NCI-H187 treated with DMSO at 0.1 percent for 48 hours (cell line): ENCODE measurements around the gene FMN2.

Experiments used
- DNase-seq: peaks from one replicate; lab custom pipeline; 2025; lab: John Stamatoyannopoulos, UW

FMN2 gene

DNA sequence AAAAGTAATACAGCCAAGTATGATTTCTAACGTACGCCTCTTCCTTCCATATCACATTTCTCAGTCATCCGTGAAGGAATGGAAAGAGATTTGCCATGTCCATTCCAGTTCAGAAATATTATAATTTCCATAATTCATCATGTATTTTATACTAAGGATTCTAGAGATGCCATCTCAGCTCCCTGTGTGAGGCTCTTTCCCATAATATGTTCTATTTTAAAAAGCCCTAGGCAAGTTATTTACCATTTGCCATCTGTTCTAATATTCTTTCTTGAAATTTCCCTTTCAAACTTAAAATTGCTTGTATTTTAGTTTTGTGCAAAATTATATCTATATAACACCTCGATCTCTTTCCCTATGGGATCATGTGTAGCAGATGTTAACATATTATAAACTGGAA lies 106.7 kb downstream of the FMN2 start:
- no peak for DNase-seq

DNA sequence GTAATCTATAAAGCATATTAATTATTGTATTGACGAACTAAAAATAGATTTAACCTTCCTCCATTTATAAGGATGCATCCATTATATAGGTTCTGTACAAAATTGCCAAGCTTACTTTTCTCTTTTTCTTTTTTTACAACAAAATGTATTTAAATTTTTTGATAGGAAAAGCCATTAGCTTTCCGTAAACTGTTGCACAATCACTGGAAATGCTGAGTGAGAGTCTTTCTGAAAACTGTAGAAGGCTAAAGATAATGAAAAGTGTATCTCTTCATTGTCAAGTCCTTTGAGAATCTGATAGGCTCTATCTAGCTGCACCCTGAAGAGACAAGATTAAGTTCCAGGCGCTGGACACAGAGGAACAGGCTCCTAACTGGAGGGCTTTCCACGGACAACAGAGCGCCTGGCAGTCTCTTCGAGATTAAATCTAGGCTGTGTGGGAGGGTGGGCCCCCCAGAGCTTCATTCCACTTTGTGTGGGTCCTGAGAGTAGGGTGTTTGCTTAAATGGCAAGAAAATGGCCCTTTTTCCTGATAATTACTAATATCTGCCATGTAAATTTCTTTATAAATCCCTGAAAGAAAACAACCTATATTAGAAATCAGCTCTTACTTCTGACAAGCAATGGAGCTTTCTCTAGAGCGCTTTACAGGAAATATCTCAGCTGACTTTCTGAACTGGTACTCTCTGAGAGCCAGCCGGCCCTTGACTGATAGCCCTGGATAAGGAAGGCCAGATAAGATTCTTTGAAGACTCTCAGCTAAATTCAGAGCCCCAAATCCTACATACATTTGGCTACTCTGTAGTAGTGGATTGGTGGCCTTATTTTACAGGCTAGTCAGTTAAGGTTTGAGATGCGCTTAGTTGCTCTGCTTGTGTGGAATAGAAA lies 108.3 kb downstream of the FMN2 start:
- no peak for DNase-seq

- no peak for DNase-seq
Measured at GRCh38 chr1:240201931-240202330, 110.2 kb downstream of the FMN2 start.

DNA sequence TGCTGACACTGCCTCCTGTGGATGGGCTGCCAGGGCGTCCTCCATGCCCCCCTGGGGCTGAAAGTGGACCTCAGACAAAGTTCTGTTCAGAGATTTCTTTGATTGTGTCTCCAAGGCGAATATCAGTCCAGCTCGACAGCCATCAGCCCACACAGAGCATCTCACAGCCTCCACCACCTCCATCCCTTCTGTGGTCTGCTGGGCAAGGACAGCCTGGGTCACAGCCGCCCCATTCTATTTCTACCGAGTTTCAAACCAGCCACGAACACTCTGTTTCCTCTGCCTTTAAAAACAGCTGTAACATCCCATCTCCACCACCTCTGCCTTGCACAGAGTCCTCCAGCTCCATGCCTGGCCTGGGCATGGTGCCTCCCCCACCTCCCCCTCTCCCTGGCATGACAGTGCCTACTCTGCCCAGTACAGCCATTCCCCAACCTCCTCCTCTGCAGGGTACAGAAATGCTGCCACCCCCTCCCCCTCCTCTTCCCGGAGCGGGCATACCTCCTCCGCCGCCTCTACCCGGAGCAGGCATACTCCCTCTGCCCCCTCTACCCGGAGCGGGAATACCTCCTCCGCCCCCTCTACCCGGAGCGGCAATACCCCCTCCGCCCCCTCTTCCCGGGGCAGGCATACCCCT lies 115.5 kb downstream of the FMN2 start:
- no peak for DNase-seq

DNA sequence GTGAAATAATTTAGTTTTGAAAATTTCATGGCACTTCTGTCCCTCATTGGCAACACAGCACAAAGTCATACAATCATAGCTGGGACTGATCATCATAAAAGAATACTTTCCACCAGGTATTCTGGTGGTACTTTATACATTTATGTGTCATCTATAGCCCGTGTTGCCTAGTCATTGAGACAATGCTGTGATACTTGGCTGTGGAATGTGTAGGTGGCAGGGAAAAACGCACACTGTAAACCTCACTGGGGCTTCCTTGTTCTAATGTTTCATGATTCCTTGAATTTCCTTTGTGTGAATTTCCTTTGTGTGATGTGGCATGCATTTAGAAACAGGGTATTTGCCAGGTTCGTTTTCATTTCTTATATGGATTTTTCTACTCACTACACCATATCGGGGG lies 118.3 kb downstream of the FMN2 start:
- no peak for DNase-seq

- DNase-seq, result no peak
Measured at GRCh38 chr1:240212556-240212955, 120.9 kb downstream of the FMN2 start.

DNA sequence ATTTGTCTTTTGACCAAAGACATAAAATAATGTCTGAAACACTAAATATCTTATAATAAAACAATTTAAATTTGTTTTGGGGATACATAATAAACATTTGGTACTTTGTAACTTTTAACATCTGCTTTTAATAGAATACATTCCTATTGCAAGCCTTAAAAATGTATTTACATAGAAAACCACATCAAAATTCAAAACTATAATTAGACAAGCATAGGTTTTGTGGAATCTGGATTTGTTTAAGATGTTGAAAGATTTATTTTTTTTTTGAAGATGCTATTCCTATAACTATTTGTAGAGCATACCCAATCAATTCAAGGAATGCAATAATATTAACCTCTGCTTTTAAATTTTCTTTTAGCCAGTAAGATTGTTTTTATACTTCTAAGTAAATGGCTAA lies 125.7 kb downstream of the FMN2 start:
- no peak for DNase-seq

DNA sequence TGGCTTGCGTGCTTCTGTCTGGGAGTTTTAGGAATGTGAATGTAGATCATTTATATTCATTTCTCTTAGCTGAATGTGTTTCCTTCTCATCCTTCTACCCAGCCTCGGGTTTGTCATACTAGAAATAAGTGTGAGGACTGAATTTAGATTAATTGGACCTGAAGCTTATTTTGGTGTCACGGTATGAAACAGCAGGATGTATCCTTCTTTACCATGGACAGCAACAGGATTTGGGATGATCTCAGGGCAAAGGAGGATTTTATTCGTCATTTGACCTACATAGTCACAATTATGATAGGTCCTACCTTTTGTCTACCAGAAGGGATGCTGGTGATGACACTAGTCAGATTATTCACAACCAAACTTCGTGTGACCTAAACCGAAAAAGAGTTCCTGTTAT lies 127.4 kb downstream of the FMN2 start:
- no peak for DNase-seq

DNA sequence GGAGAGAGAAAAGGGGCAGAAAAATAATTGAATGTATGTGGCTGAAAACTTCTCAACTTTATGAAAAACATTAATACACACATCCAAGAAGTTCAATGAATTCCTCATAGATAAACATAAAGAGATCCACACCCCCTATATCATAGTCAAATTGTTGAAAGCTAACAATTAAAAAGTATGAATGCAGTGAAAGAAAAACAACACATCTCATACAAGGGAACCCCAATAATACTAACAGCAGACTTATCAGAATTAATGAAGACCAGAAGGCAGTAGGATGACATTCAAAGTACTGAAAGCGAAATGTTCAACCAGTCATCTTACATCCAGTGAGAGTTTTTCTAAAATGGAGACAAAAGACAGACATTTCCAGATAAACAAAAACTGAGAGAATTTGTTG lies 134.4 kb downstream of the FMN2 start:
- no peak for DNase-seq

DNA sequence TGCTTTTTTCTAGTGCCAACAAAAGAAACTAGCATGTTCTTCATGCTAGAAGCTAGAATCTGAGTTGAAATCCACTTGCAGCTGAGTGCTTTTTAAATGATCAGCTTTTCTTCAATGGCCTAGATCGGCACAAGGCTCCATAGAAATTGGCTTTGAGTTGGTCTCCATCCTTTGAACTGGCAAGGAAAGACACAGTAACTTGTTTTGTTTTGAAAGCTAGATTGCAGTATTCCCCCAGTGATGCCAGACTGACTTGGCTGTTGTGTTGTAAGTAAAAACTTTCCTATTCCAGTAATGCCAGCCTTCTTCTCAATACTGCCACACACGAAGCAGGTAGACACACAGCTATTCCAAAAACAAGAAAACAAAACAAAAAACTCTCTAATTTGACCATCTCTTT lies 139.1 kb downstream of the FMN2 start:
- no peak for DNase-seq

GRCh38 chr1:240232530-240232929 lies 140.8 kb downstream of the FMN2 start:
- no peak for DNase-seq

DNA sequence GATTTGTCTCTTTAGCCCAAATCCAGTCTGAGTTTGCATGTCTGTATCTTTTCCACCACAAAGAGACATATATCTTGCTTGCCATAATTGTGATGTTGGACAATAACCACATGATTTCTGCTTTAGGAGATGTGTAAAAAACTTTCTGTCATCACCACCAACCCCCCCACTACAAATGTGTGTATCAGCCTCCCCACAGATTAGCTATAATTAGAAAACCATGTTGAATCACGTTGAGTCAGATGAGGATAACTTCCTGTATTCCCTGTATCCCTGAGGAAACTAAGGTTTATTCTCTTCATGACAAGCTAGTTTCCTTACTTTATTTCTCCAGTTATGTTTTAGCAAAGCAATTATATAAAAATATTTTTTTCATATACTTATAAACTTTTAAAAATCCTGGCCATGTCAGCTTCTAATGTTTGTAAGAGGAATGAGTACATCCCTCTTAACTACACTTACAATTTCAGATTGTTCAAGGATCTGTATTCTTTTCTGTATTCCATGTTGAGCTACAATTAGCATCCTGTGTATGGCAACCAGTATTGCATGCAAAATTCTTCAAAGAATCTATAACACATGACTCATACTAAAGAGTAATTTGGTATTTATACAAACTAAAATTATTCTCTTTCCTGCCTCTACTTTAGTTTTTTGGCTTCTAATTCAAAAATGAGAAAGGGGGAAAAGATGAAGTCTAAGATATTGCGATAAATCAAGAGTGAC lies 143.0 kb downstream of the FMN2 start:
- no peak for DNase-seq

DNA sequence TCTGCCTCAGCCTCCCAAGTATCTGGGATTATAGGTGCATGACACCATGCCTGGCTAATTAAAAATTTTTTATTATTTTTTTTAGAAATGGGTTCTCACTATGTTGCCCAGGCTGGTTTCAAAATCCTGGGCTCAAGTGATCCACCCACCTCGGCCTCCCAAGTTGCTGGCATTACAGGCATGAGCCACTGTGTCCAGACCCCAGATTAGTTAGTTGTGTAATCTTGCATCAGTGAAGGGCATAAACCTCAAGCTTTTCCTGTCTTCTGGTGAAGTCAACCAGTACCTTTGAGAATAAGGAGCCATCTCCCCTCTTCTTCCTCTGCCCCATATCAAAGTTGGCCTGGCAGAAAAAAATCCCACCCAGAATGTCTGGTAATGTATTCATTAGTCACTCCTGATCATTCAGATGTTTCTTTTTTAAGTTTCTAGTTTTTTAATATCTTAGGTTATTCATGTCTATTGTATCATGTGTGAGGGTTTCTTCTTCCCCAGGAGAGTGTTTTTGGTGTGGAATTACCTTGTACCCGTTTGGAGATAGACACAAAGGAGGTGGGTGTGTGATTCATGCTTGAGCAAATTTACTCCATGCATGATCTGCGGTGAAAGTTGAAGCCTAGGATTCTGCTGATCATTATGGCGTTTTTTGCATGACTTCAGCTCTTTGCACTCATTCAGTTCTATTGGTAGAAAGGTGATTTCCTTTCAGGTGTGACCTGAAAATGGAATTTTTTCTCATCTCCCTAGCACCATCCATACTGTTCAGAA lies 144.0 kb downstream of the FMN2 start:
- DNase-seq, result no peak

- DNase-seq, result no peak
Measured at GRCh38 chr1:240237305-240237721, 145.6 kb downstream of the FMN2 start.

- no peak for DNase-seq
Measured at GRCh38 chr1:240239309-240239708, 147.6 kb downstream of the FMN2 start.

DNA sequence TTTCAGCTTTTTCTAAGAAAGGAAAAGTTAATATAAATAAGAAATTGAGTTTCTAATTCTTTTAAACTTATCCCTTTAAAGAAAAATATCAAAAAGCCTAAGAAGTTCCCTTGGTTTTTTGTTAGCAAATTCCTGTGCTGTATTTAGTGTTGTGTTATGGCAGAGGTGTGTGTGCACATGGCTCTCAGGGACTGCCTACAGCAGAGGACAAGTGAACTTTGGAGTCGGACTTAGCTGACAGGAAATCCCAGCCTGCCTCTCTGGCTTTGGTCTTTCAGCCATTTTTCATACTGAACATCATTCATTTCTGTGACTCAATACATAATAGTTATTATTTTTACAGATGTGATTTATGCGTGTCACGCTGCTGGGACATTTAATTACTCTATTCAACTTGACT lies 149.6 kb downstream of the FMN2 start:
- no peak for DNase-seq

GRCh38 chr1:240242601-240243144 lies 151.0 kb downstream of the FMN2 start:
- no peak for DNase-seq

DNA sequence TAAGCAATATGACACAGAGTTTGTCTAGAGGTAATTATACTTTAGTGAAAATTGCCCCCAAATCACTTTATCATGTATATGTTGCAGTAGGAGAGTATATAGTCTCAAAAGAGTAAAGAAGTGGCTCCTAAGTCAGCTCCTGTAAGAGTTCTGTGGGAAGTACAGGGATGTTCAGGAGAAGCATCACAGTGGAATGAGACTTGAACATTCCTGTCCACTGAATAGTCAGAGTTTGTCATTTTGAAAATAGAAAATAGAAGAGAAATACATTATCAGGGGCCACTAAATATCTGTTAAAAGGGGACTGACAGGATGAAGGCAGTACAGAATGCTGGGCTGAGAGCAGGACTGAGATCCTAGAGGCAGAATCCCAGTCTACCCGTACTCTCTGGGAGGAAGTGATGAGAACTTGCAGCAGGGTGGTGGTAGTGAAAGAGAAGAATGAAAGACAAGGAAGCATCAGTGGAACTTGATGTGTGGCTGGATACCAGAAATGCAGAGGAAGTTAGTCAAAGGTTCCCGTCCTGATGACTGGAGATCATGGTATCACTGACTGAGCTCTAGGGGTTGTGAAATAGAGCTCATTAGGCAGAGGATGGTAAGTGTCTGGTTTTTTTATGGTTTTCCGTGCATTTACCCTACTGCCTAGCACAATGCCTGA lies 153.4 kb downstream of the FMN2 start:
- no peak for DNase-seq

DNA sequence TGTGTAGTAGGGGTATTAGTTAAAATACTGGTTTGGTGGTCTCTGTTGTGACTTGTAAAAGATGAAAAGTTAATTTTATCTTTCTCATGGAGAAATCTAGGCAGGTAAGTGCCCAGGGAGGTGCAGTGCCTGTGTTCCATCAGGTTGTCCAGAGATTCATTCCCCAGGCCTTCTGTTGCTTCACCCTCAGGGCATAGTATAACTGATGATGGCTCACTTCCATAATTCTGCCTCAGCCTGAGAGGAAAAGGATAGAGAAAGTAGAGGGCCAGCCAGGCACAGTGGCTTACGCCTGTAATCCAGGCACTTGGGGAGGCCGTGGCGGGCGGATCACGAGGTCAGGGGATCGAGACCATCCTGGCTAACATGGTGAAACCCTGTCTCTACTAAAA lies 153.9 kb downstream of the FMN2 start:
- no peak for DNase-seq

DNA sequence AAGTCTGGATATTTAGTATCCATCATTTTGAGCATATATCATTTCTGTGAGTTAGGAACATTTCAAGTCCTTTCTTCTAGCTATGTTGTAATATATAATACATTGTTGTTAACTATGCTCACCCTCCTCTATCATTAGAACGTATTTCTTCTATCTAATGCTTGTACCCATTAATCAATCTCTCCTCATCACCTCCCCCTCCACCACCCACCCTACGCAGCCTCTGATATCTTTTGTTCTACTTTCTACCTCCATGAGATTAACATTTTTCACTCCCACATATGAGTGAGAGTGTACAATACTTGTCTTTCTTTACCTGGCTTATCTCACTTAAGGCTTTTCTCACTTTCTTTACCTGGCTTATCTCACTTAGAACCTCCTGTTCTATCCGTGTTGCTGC lies 156.2 kb downstream of the FMN2 start:
- DNase-seq, result no peak

GRCh38 chr1:240254006-240254405 lies 162.3 kb downstream of the FMN2 start:
- DNase-seq, result no peak
